MCF 10A (cell line): Measurements from ENCODE around the gene ASIC3. TPM values are rescaled to one million over a fixed set of nuclear protein-coding genes. Genes with fewer than 3 reads are reported as not detected.

ENCODE experiments used
- BruUV-seq: library from RNA; stranded (reverse); fragments of 400-500 nt; replicated peaks from 2 replicates; lab custom pipeline; 2021; lab: Mats Ljungman, UMichigan
- CTCF ChIA-PET: fragments of 300-600 bp; sonication (Branson Sonifier 250); formaldehyde crosslinking; extraction: SDS; loops from one replicate; lab custom pipeline; 2021; ENCODE audit warnings: antibody characterized with exemption, inconsistent platforms; lab: Yijun Ruan, JAX
- POLR2A ChIA-PET: fragments of 300-600, 350-650 bp; sonication (Branson Sonifier 250); formaldehyde crosslinking; extraction: SDS; loops from one replicate; lab custom pipeline; 2020; ENCODE audit warnings: antibody characterized with exemption, inconsistent platforms; lab: Yijun Ruan, JAX
- DNase-seq: peaks from one replicate; pipeline ENCODE4 v3.0.0-alpha.2; 2018; ENCODE audit not compliant: unreplicated experiment
- H3K27ac Mint-ChIP-seq: one replicate; pipeline ENCODE4 v1.8.0; 2022; ENCODE audit warnings: mild to moderate bottlenecking, low read depth, mixed read lengths; ENCODE audit not compliant: unreplicated experiment
- H3K27me3 Mint-ChIP-seq: one replicate; pipeline ENCODE4 v1.8.0; 2022; ENCODE audit warnings: mixed read lengths; ENCODE audit not compliant: insufficient read depth, unreplicated experiment
- H3K36me3 Mint-ChIP-seq: one replicate; pipeline ENCODE4 v1.8.0; 2022; ENCODE audit warnings: mild to moderate bottlenecking, moderate library complexity, mixed read lengths; ENCODE audit not compliant: insufficient read depth, unreplicated experiment
- H3K4me1 Mint-ChIP-seq: one replicate; pipeline ENCODE4 v1.8.0; 2022; ENCODE audit warnings: mixed read lengths; ENCODE audit not compliant: insufficient read depth, unreplicated experiment
- H3K4me3 Mint-ChIP-seq: one replicate; pipeline ENCODE4 v1.8.0; 2022; ENCODE audit warnings: mild to moderate bottlenecking, moderate library complexity, mixed read lengths; ENCODE audit not compliant: unreplicated experiment
- H3K9me3 Mint-ChIP-seq: one replicate; pipeline ENCODE4 v1.8.0; 2022; ENCODE audit warnings: mixed read lengths; ENCODE audit not compliant: unreplicated experiment
- CTCF ChIP-seq: fragments of 200-600 bp; IDR thresholded peaks from one replicate; pipeline ENCODE4 v1.8.0; 2022; ENCODE audit warnings: antibody characterized with exemption, mild to moderate bottlenecking; ENCODE audit not compliant: unreplicated experiment
- intact Hi-C: fragments of 100-400 bp; cut with micrococcal nuclease; formaldehyde crosslinking; loops from 2 replicates; pipeline ENCODE4 v1.14.1; 2022
- total RNA-seq: library from RNA; stranded (reverse); gene quantifications from 2 replicates; pipeline ENCODE4 v1.2.3, GENCODE V29; 2022

Gene ASIC3
- total RNA-seq, 1 experiment from 2014 or later = 3.9 TPM

DNA sequence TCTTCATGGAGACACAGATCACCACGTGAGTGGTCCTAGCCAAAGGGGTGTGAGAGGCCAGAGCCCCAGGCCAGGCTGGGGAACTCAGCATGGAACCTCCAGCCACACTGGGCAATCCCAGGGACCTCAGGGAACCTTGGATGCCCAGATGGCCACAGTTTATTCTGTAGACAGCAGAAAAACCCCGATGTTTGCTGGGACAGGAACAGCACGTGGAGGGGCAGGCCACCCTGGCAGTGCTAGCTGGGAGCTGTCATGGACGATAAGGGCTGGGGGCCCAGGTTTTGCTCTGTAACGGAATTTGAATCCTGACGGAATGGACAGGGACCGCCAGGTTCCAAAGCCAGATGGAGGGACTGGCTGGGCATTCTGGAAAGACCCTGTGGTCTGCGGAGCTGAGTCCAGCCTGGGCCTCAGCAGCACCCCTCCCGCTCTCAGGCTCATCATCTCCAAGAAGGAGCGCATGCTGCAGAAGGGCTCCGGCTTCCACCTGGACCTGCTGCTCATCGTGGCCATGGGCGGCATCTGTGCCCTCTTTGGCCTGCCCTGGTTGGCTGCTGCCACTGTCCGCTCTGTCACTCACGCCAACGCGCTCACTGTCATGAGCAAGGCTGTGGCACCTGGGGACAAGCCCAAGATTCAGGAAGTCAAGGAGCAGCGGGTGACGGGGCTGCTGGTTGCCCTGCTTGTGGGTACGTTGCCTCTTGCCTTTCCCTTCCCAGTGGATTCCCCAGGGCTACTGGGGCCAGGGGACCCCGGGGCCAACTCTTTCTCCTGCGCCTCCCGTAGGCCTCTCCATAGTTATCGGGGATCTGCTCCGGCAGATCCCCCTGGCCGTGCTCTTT lies 26.7 kb downstream of the ASIC3 start:
- Mint-ChIP-seq H3K36me3 (peaks cover 48% of the 10 kb centered on the region), H3K9me3 (no peaks in the 10 kb centered on the region), H3K27ac (no peak overlapping the region), H3K4me3 (no peak overlapping the region), H3K27me3 (no peaks in the 10 kb centered on the region), H3K4me1 (peaks cover 15% of the 10 kb centered on the region)
- TF ChIP-seq CTCF = no peak
- ChIA-PET POLR2A (interaction anchor here (1.0 to 2.0 kb wide), 2 partner anchors 12 kb away, joined by 4 to 13 read pairs; no protein-coding TSS in a partner anchor), CTCF (interaction anchor here (0.8 to 1.6 kb wide), 2 partner anchors 13 to 14 kb away, joined by 3 to 4 read pairs; no protein-coding TSS in a partner anchor)
- intact Hi-C loops = no loop called here
- DNase-seq = no peak
- BruUV-seq = no TSS peak

- no peak for DNase-seq
- CTCF ChIA-PET = interaction anchor here (0.8 to 1.6 kb wide), 2 partner anchors 12 to 14 kb away, joined by 3 to 4 read pairs; no protein-coding TSS in a partner anchor
- no peak for TF ChIP-seq CTCF
- TSS peak; percentile 33 for BruUV-seq
- Mint-ChIP-seq H3K27me3 (no peaks in the 10 kb centered on the region), H3K9me3 (no peaks in the 10 kb centered on the region), H3K4me3 (no peak overlapping the region), H3K27ac (no peak overlapping the region), H3K4me1 (peaks cover 16% of the 10 kb centered on the region), H3K36me3 (peaks cover 45% of the 10 kb centered on the region)
- POLR2A ChIA-PET = interaction anchor here (2.0 to 2.4 kb wide), 2 partner anchors 12 to 41 kb away, joined by 7 to 13 read pairs; no protein-coding TSS in a partner anchor
- intact Hi-C loops = no loop called here
Observed at GRCh38 chr7:151075662-151075971, 27.3 kb downstream of the ASIC3 start.

GRCh38 chr7:151075978-151076426 lies 27.7 kb downstream of the ASIC3 start:
- Mint-ChIP-seq H3K27me3 (no peaks in the 10 kb centered on the region), H3K9me3 (no peaks in the 10 kb centered on the region), H3K4me1 (peaks cover 16% of the 10 kb centered on the region), H3K4me3 (no peak overlapping the region), H3K27ac (no peak overlapping the region), H3K36me3 (peaks cover 41% of the 10 kb centered on the region)
- ChIA-PET CTCF (interaction anchor here (0.8 to 2.2 kb wide), 3 partner anchors 12 to 35 kb away, joined by 3 to 8 read pairs (median 4); no protein-coding TSS in a partner anchor), POLR2A (interaction anchor here (0.9 to 2.4 kb wide), 3 partner anchors 13 to 40 kb away, joined by 3 to 13 read pairs (median 7); no protein-coding TSS in a partner anchor)
- no peak for DNase-seq
- intact Hi-C loops = no loop called here
- no peak for TF ChIP-seq CTCF
- no TSS peak for BruUV-seq
